DOHH2 (cell line): ENCODE data around the gene UBE3A.

Experiments used
- H3F3A ChIP-seq: fragments of 200-600 bp; sonication (generic), shearing (Covaris generic); 2 replicates; pipeline ENCODE4 v1.6.0; 2016; ENCODE audit warnings: antibody characterized with exemption, mild to moderate bottlenecking; ENCODE audit not compliant: control insufficient read depth, insufficient read depth
- H3K27ac ChIP-seq: fragments of 200-600 bp; sonication (generic); 2 replicates; pipeline ENCODE4 v1.5.1; 2014; ENCODE audit warnings: low read depth, mild to moderate bottlenecking, low read length, moderate library complexity
- H3K27me3 ChIP-seq: fragments of 200-600 bp; sonication (generic); 2 replicates; pipeline ENCODE4 v1.6.1; 2014; ENCODE audit warnings: mild to moderate bottlenecking, low read length, mixed read lengths; ENCODE audit not compliant: control insufficient read depth
- H3K36me3 ChIP-seq: fragments of 200-600 bp; sonication (generic); 2 replicates; pipeline ENCODE4 v1.6.1; 2014; ENCODE audit warnings: mild to moderate bottlenecking, low read length, moderate library complexity, mixed read lengths; ENCODE audit not compliant: control insufficient read depth
- H3K4me1 ChIP-seq: fragments of 200-600 bp; sonication (generic); 2 replicates; pipeline ENCODE4 v1.6.1; 2014; ENCODE audit warnings: mild to moderate bottlenecking, low read length, mixed read lengths; ENCODE audit not compliant: control insufficient read depth
- H3K4me2 ChIP-seq: fragments of 200-600 bp; sonication (generic); 2 replicates; pipeline ENCODE4 v1.6.0; 2014; ENCODE audit warnings: mild to moderate bottlenecking, low read length, moderate library complexity
- H3K4me3 ChIP-seq: fragments of 200-600 bp; sonication (generic); 2 replicates; pipeline ENCODE4 v1.5.1; 2014; ENCODE audit warnings: mild to moderate bottlenecking, low read length, mixed read lengths
- H3K79me2 ChIP-seq: fragments of 200-600 bp; sonication (generic); 2 replicates; pipeline ENCODE4 v1.6.1; 2014; ENCODE audit warnings: mild to moderate bottlenecking, low read length, mixed read lengths; ENCODE audit not compliant: control insufficient read depth
- H3K9me2 ChIP-seq: fragments of 200-600 bp; sonication (generic); replicated peaks from 2 replicates; pipeline ENCODE4 v1.6.1; 2014; ENCODE audit warnings: mild to moderate bottlenecking, low read length, mixed read lengths; ENCODE audit not compliant: control insufficient read depth
- H3K9me3 ChIP-seq: fragments of 200-600 bp; sonication (generic); 2 replicates; pipeline ENCODE4 v1.6.1; 2014; ENCODE audit warnings: antibody characterized with exemption, low read length, mixed read lengths; ENCODE audit not compliant: control insufficient read depth, insufficient read depth
- H4K20me1 ChIP-seq: fragments of 200-600 bp; sonication (generic); 2 replicates; pipeline ENCODE4 v1.6.0; 2014; ENCODE audit warnings: low read depth, mild to moderate bottlenecking, antibody characterized with exemption, low read length, moderate library complexity; ENCODE audit not compliant: control insufficient read depth, insufficient read depth
- EZH2phosphoT487 ChIP-seq: fragments of 200-600 bp; sonication (generic); IDR thresholded peaks from 2 replicates; pipeline ENCODE4 v1.6.1; 2017; ENCODE audit warnings: borderline replicate concordance, mild to moderate bottlenecking, antibody characterized with exemption, low read length, moderate library complexity, mixed read lengths
- TF ChIP-seq, protein P1 (sequence below): fragments of 200-600 bp; sonication (generic); IDR thresholded peaks from one replicate; pipeline ENCODE4 v1.5.1; 2014; ENCODE audit warnings: antibody characterized with exemption, mild to moderate bottlenecking, low read depth, low read length; ENCODE audit not compliant: poor library complexity, severe bottlenecking

The UBE3A gene

GRCh38 chr15:25327686-25328085, 111.1 kb downstream of the UBE3A start:
- H3K27ac ChIP-seq, result no peak overlapping the region
- H3K27me3 ChIP-seq, result no peaks in the 10 kb centered on the region
- no peaks in the 10 kb centered on the region for H3K9me2 ChIP-seq
- H3K4me3 ChIP-seq, result no peak overlapping the region
- H3K9me3 ChIP-seq, result no peaks in the 10 kb centered on the region
- H4K20me1 ChIP-seq, result no peaks in the 10 kb centered on the region
- peaks cover 36% of the 10 kb centered on the region for H3K4me1 ChIP-seq
- TF ChIP-seq, protein P1, sequence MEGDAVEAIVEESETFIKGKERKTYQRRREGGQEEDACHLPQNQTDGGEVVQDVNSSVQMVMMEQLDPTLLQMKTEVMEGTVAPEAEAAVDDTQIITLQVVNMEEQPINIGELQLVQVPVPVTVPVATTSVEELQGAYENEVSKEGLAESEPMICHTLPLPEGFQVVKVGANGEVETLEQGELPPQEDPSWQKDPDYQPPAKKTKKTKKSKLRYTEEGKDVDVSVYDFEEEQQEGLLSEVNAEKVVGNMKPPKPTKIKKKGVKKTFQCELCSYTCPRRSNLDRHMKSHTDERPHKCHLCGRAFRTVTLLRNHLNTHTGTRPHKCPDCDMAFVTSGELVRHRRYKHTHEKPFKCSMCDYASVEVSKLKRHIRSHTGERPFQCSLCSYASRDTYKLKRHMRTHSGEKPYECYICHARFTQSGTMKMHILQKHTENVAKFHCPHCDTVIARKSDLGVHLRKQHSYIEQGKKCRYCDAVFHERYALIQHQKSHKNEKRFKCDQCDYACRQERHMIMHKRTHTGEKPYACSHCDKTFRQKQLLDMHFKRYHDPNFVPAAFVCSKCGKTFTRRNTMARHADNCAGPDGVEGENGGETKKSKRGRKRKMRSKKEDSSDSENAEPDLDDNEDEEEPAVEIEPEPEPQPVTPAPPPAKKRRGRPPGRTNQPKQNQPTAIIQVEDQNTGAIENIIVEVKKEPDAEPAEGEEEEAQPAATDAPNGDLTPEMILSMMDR, result no peak
- TF ChIP-seq EZH2phosphoT487, result no peak
- no peak overlapping the region for H3K4me2 ChIP-seq
- no peaks in the 10 kb centered on the region for H3K36me3 ChIP-seq
- no peaks in the 10 kb centered on the region for H3K79me2 ChIP-seq
- H3F3A ChIP-seq, result no peaks in the 10 kb centered on the region

GRCh38 chr15:25325187-25325586, 113.6 kb downstream of the UBE3A start:
- Histone ChIP-seq H4K20me1 (no peaks in the 10 kb centered on the region), H3K4me1 (peaks cover 13% of the 10 kb centered on the region), H3K9me2 (no peaks in the 10 kb centered on the region), H3K4me3 (no peak overlapping the region), H3F3A (no peaks in the 10 kb centered on the region), H3K79me2 (no peaks in the 10 kb centered on the region), H3K27ac (no peak overlapping the region), H3K4me2 (no peak overlapping the region), H3K9me3 (no peaks in the 10 kb centered on the region), H3K27me3 (no peaks in the 10 kb centered on the region), H3K36me3 (no peaks in the 10 kb centered on the region)
- no peak for TF ChIP-seq EZH2phosphoT487
- TF ChIP-seq, protein P1, result no peak

- Histone ChIP-seq H4K20me1 (no peaks in the 10 kb centered on the region), H3K27me3 (no peaks in the 10 kb centered on the region), H3K9me2 (no peaks in the 10 kb centered on the region), H3K36me3 (no peaks in the 10 kb centered on the region), H3K27ac (no peak overlapping the region), H3K4me2 (no peak overlapping the region), H3K4me3 (no peak overlapping the region), H3F3A (no peaks in the 10 kb centered on the region), H3K79me2 (no peaks in the 10 kb centered on the region), H3K9me3 (no peaks in the 10 kb centered on the region), H3K4me1 (no peaks in the 10 kb centered on the region)
- TF ChIP-seq, protein P1, result no peak
- TF ChIP-seq EZH2phosphoT487, result no peak
These were observed 115.4 kb downstream of the UBE3A start for GRCh38 chr15:25323420-25323819.

DNA sequence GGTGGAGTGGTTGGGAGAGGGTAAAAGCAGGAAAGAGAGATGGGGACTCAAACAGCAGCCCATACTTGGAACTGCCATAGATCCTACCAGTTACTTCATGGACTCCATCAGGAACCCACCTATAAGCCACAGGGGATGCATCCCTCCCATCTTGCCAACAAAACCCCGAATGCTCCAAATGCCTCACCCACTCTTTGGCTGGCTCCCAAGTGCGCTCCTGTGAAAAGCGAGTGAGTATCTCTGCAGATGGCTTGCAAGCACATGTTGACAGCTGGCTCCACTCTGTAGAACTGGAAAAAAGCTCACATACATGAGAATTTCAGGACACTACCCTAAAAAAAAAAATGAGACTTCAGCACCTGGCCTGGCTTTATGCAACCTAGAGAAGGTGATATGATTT, 151.0 kb downstream of the UBE3A start:
- Histone ChIP-seq H3K27me3 (no peaks in the 10 kb centered on the region), H3K79me2 (no peaks in the 10 kb centered on the region), H3K36me3 (no peaks in the 10 kb centered on the region), H3K9me2 (no peaks in the 10 kb centered on the region), H3K27ac (no peak overlapping the region), H3K9me3 (no peaks in the 10 kb centered on the region), H4K20me1 (no peaks in the 10 kb centered on the region), H3K4me2 (no peak overlapping the region), H3K4me3 (no peak overlapping the region), H3K4me1 (no peaks in the 10 kb centered on the region), H3F3A (no peaks in the 10 kb centered on the region)
- TF ChIP-seq, protein P1, result no peak
- no peak for TF ChIP-seq EZH2phosphoT487
